GM18517 (cell line): ENCODE measurements around the gene STK24.
A peak's percentile ranks its signal among the peaks of the same experiment; 100 is the strongest.

ENCODE experiments used
- ATAC-seq: cut with Tn5 transposase; IDR thresholded peaks from one replicate; pipeline ENCODE4 v1.9.1; 2021; ENCODE audit warnings: mild to moderate bottlenecking, moderate library complexity; ENCODE audit not compliant: unreplicated experiment

STK24 gene

DNA sequence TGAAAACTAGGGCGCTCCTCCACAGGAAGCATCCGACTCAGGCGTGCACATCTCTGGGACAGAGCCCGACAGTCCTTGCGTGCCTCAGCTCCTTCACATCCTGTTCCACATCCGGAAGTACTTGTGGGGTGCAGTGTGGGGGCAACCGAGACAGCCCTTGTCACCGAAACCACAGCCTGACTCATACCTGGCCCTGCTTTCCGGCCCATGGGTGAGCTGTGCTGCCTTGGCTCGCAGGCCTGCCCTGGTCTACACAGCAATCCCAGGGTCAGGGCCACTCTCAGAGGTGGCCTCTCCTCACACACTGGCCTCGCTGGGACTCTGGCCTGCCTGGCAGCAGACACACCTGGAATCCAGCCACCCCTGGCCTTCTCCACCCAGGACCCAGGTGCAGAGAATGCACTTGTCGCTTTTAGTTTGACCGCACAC, 100.4 kb downstream of the STK24 start:
- peak; percentile 93 for ATAC-seq

DNA sequence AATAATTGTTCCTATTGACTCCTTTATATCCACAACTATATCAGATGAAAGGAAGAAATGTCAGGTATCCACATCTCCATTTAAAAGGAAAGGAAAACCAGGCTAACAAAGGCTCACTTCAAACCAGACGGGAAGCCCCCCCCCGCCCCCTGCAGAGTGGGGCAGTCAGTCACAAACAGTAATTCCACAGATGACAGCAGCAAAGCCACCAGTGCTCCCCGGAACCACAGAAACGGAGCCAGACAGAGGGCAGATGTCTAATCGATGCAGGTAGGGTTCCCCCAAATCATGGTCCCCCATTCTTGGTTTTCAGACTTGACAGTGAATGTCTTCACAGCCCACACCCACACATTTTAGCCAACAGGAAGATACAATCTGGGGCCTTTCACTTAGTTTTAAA, 100.8 kb downstream of the STK24 start:
- ATAC-seq, result peak; percentile 34

DNA sequence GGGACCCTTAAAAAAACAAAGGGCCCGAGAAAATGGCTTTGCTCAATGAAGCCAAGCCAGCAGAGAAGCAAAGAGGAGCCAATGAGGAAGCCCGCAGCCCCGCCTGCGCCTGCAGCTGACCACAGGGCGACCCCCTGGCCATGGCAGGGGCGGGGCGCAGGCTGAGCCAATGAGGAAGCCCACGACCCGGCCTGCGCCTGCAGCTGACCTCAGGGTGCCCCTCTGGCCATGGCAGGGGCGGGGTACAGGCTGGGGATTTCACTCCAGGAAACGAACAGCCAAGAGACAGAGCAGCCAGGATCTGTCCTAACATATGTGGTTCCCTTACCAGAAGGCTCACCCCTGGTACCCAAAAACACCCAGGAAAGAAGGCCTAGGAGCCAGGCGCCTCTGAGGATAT, 101.4 kb downstream of the STK24 start:
- ATAC-seq, result no peak

DNA sequence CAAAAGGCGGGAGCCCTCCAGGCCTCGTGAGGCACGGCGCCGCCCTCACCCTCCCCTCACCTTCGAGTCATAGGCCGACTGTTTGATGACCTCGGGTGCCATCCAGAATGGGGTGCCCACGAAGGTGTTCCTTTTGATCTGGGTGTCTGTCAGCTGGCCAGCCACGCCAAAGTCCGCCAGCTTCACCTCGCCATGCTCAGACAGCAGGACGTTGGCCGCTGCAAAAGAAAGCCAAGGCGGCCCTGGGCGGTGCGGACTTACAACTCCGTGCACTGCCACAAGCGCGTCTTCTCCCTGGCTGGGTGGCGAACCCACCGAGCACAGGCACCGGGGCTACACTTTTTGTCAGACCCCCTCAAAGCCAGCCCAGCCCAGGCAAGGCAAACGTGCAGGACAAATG, 102.1 kb downstream of the STK24 start:
- no peak for ATAC-seq

DNA sequence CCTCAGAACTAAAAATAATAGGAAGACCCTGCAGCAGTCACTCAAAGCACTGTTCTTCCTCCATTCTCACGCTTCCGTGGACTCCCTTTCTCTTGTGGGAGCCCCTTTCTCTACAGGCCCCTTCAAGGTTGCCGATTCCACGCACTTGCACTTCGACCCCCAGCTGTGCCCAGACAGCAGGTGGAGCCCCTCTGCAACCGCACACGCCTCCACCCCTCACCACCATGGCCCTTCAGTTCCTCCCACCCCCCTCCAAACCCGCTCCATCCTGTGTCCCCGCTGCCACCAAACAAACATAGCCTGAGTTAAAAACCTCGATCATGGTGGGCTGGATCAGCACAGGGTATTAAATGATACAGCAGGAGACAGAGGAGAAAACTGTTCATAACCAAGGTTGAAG, 102.6 kb downstream of the STK24 start:
- ATAC-seq, result no peak

DNA sequence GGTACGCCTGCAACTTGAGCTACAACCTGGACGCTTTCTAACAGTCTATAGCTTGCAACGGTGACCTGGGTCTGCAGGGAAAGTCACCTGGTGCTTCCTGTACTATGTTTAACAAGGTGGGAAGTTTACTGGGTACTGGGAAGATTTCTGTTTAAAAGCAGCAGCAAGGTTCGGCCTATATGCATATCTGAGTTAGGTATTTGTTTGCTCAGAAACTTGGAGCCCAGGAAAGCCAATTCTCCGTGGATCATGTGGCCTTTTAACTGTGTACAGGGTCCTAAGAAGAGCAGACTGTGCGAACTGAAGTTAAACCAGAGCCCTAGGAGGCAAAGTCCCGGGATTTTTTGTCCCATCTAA, 103.1 kb downstream of the STK24 start:
- no peak for ATAC-seq

DNA sequence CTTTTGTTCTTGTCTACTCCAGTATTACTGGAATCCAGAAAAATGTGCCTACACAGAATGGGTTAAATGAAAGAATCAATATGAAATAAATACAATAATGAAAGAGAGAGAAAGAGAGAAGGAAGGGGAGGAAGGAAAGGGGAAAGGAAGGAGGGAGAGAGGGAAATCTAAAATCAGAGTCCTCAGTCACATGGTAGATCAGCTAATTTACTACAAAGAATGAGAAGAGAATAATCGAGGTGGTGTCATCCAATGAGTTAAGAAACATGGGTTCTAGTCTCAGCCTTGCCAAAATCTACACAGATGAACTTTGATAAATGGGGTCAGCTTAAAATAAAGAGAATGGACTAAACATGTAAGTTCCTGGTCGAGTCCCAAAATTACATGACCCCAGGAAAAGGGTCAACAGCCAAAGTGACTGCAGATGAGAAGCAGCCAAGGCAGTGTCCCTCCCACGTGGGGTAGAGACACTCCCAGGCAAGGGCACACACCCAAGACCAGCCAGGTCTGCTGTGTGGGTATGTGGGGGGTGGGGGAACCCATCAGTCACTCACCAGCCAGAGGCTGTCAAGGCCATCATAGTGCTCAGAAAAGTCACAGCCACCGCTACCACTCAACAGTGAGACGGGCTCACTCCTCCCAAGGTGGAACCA, 103.6 kb downstream of the STK24 start:
- no peak for ATAC-seq

DNA sequence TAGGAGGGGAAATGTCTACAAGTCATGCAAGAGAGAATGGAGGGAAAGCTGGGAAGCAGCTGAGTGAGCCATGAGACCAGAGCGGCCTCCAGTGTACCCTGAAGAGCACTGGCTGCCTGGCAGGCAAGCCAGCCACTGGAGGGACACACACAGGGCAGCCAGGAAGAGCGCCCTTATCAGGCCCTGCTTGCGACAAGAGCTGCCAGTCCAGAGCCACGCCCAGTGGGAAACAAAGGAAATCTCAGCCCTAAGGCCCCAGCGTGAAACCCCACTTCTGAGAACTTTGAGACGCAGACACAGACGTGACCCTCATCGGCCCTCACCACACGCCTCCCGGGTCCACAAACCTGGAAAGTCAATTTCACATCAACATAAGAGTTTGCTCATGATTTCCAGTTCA, 105.0 kb downstream of the STK24 start:
- no peak for ATAC-seq

DNA sequence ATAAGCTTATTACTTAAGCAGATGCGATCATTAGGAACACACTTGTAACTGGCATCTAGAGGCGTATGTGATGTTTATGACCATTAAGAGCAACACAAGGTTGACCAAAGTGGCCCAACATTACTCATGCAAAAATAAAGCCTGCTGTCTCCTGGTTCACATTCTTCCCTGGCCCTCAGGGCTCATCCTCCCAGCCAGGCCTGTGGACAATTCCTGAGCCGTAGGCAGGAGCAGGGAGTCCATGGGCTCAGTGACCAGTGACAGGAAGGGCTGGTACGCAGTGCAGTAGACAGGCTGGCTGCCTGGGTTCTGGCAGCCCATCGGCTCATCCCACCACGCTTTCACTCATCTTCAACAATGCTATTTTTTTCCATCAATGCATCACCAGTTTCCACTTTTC, 106.0 kb downstream of the STK24 start:
- no peak for ATAC-seq

DNA sequence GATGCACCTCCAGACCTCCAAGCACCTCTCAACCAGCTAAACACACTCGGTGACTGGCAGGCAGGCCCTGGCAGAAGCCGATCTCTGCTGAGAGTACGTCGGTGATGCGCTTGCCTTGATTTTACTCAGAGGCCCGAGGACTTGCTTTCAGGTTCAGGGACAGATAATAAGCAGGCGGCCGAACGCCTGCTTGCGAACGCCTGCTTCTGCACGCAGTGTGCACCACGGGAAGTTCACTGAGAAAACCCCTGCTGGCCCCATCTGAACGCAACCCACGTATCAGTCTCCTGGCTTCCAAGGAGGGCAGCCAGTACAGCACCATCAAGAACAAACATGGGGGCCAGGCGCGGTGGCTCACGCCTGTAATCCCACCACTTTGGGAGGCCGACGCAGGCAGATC, 108.0 kb downstream of the STK24 start:
- no peak for ATAC-seq

DNA sequence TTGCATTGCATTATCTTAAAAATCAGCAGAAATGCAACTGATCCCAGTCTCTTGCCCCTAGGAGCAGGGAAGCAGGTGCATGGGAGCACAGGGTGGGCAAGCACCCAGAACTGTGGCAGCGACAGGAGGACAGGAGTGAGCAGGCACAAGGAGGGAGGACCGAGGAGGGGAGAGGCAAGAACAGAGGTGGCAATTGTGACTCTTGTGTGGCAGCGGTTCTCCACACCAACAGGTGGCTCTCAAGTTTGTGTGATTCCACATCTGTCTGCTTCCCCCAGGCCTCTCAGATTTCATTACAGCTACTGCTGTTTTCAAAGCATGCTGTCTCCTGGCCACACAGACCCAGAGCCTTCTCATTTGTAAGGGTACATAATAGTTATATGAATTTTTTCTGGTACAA, 108.5 kb downstream of the STK24 start:
- no peak for ATAC-seq

DNA sequence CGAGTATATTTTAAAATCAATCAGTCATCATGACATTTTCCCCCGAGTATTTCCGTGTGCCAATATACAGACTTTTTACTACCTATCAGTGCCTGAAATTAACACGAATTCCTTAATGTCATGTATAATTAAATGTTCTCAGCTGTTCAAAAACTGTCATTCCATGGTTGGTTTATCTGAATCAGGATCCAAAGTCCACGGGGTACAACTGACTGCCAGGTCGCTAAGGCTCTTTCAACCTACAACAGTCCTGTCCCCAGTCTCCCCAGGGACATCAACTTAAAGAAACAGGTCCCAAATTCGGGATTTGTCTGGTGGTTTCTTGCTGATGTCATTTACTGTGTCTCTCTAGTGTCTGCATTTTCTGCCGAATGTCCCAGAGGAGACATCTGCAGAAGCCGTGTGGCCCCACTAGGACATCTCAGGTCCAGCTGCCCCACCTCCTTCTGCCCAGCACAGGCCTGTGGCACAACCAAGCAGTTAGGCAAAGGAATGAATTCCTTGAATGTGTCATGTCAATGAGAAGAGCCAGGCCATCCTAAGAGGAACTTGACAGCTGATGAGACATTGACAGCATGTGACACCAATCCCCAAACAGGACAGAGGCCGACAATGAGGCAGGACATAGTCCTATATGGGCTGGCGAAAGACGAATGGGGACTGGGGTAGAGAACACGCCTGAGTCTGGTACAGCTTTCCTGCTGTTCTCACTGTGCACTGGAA, 109.5 kb downstream of the STK24 start:
- ATAC-seq, result no peak

DNA sequence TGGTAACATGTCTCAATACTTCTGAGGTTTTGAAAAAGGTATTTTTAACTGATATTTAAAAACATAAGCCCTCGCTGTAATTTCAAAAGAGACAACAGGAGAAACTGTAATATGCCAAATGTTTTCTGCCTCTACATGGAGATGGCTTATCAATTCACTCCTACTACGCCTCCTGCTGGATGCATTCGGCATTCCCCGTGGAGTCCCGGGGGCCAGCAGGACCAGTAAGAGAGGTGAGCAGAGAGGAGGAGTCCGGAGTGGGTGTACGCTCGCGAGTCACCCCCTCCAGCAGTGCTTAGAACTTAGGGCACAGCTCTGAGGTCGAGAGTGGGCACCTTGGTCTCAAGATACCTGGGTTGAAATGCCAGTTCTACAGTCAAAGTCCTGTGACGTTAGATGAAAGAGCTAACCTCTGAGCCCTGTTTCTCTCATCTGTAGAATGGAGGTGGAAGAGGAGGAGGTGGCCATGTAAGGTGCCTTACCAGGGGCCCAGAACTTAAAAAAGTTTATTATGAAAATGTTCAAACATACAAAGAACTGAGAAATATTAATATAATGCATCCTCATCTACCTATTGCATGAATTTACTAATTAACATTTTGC, 110.2 kb downstream of the STK24 start:
- no peak for ATAC-seq

DNA sequence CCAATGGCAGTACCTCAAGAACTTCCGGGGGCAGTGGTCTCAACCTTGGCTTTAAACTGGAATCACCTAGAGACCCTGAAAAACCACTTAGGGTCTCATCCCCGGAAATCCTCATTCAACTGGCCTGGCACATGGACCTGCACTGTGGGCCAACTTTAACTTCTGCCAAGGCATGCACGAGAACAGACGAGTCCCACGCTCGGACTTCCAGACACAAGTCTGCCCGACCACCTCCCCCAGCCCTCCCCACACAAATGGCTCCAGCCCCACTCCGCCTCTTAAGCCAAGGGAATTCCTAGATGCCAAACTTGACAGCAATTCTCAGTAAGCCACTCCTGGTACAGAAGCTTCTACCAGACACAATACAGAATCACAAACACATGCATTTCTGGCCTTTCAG, 114.0 kb downstream of the STK24 start:
- no peak for ATAC-seq

DNA sequence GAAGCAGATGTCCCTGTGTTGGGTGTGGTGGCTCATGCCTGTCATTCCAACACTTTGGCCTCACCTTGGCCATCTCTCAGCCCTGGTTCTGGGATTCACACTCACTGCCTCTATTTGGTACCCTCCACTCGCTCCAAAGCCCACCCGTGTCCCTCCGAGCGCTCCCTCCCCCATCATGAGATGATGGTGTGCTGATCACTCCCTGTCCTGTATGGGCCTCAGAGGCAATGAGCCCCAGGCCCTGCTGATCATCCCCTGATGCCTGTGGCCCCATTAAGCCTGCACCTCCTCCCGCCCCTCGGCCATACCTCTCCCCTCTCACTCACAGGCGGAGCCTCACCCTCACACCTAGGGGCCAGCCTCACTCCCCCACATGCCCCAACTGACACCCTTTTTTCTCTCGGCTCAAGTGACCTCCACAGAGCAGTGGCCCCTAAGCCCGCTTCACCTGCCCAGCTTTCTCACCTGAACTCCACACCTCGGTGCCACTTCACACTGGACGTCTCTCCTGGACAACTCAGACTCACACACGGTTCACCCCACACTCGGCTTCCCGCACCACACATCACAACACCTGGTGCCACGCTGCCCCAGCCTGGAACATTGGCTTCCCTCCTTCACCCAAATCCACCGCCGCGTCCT, 114.5 kb downstream of the STK24 start:
- no peak for ATAC-seq

DNA sequence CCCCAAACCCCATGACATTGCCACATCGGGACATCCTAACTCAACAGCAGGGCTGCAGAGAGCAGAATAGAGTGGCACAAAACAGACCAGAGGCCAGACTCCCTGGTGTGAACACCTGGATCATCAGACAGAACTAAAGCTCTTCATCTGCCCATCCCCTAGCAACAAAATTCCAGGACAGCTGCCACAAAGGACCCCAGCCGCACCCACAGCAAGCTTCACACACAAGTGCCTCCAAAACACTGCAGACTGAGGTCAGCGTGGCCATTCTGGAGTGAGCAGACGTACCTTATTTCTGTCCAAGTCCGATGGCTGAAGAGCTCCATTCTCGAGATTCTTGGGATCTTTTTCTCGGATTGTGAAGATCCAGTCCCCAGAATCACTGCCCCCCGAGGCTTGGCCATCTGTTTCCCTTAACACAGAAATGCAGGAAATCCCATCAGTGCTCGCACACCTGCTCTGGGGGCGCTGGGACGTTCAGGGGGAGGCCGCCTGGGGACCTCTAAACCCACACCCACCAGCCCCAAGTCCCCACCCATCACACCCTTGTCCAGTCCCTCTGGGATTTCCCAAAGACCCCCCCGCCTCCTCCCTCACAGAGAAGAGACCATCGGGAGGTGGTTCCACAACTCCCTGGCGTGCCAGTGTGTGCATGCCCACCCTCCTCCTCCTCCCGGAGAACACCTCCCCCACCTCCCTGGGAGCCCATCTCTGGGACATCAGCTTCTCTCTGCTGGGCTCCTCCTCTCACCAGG, 115.2 kb downstream of the STK24 start:
- no peak for ATAC-seq

DNA sequence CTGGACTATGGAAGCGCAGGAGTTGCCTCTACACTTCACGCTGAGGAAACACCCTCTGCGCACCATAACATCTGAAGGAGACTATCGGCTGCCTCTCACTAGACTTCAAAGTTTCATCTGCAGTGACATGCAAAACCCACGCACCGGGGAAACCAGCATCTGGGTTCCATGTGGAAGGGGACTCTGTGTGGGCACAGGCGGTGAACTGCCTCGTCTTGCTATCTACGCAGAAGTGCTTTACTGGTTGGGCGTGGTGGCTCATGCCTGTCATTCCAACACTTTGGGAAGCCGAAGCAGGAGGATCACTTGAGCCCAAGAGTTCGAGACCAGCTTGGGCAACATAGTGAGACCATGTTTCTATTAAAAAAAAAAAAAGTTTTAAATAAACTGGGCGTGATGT, 116.4 kb downstream of the STK24 start:
- ATAC-seq, result no peak

DNA sequence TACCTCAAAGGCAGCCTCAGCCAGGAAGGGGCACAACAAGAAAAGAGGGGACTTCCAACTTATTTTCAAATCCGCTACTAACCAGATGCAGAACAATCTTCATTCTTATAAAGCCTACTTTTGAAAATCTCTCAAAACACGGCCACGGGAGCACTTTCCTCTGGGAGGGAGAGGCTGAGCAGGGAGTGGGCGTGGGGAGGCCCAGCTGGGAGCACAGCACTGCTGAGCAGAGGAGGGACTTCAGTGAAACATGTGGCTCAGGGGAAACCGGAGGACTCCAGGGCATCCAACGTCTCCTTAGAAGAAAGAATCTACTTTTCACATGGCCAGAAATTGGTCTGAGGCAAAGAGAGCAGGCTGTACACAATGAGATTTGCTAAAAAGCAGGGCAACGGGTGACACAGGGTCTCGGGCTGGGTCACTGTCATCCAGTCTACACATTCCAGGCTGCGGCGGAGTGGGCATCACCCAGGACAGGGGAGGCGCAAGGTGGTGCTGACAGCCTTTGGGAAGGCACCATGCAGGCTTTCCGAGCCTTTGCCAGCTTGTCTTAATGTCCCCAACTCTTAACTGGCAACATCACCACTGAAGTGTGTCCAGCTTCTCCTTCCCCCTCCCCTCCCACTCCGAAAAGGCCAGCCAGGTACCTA, 117.1 kb downstream of the STK24 start:
- no peak for ATAC-seq

DNA sequence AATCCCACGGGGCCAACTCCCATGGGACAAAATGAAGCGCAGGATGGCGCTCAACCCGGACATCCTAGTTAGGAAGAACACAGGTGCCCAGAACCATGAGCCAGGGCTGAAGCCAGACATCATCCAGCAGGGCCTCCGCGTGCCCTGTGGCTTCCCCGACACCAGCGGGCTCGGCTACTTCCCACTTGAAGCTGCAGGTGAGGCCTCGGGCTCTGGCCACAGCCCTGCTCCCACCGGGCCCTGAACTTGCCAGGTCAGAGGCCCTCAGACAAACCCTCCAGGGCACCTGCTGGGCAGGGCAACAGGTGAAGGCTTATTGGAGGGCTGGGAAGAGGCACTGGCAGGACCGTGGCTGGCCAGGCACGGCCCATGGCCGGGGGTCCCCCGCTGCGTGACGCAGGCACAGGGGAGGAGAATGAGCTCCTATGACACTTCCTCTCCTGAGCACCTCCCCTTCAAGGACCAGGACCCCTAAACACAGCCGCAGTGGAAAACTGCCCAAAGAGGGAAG, 117.7 kb downstream of the STK24 start:
- ATAC-seq, result no peak

DNA sequence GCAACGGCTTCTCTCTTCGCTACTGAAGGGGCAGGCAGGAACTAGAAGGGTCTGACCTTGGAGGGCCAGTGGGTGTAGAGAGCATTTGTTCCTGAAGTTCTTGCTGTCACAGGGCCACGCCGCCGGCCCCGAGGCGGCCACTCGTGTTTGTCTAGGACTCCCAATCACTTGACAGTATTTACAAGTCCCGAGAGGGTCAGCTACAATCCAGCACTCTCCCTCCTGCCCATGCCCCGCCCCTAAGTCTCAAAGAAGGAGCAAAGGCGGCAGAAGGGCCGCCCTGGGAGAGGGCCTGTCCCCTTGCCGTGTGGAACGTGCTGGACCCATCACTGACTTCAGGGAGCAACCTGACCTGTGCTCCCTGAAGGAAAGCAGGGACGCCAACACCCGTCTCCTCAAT, 118.5 kb downstream of the STK24 start:
- no peak for ATAC-seq

DNA sequence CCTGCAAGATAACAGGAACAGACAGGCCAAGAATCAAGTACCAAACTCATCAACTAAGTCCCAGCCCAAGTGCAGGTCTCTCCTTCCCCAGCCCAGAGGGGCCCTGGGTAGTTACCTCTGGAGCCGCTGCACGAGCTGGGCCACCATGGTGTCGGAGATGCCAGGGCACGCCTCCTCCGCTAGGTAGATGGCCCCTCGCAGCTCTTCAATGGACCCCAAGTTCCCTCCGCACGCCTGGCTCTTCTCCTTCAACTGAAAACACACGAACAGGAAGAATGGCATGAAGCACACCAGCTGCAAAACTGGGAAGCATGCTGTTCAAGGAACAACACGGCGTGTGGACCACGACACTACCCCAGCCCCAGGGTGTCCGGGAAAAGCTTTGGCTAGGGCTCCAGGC, 119.9 kb downstream of the STK24 start:
- no peak for ATAC-seq
